Sigmoid colon (tissue), 7 donors: ENCODE results near the gene HMX1. TPM values are rescaled to one million over a fixed set of nuclear protein-coding genes. Genes with fewer than 3 reads are reported as not detected.
A peak's percentile ranks its signal among the peaks of the same experiment; 100 is the strongest.

Source experiments
- DNase-seq: peaks from one replicate; pipeline ENCODE4 v3.0.0-alpha.2; 2019
- H3K27ac ChIP-seq, 4 donors: fragments of 200-600 bp; sonication (generic); one replicate each; pipeline ENCODE4 v1.5.1; 2016 to 2019; ENCODE audit warnings: mild to moderate bottlenecking in 1 of 4
- H3K27me3 ChIP-seq, 3 donors: fragments of 200-600 bp; sonication (generic); one replicate each; pipeline ENCODE4 v1.5.1; 2019; ENCODE audit warnings: mild to moderate bottlenecking in 1 of 3
- H3K36me3 ChIP-seq, 4 donors: fragments of 200-600 bp; sonication (generic); one replicate each; pipeline ENCODE4 v1.5.1; 2016 to 2019
- H3K4me1 ChIP-seq, 4 donors: fragments of 200-600 bp; sonication (generic); one replicate each; pipeline ENCODE4 v1.5.1; 2017 to 2019
- H3K4me3 ChIP-seq, 4 donors: fragments of 200-600 bp; sonication (generic); one replicate each; pipeline ENCODE4 v1.5.1; 2017 to 2019; ENCODE audit warnings: mild to moderate bottlenecking in 2 of 4, moderate library complexity in 1 of 4
- H3K9me3 ChIP-seq, 4 donors: fragments of 200-600 bp in 3 of 4; sonication (generic) in 3 of 4; one replicate each; pipeline versions ENCODE4 v1.5.1 to v1.6.1; 2013 to 2019
- CTCF ChIP-seq, 4 experiments: fragments of 450-650 bp in 3 of 4; fragments of 200-600 bp in 1 of 4; IDR thresholded peaks; one replicate each; pipeline ENCODE4 v1.5.1; 2016 to 2019; ENCODE audit warnings: antibody characterized with exemption in 4 of 4, mild to moderate bottlenecking in 3 of 4, moderate library complexity in 2 of 4
- EP300 ChIP-seq, 4 donors: sonication (generic); formaldehyde crosslinking; IDR thresholded peaks; one replicate each; pipeline ENCODE4 v1.6.1; 2017; ENCODE audit warnings: antibody characterized with exemption in 4 of 4
- POLR2A ChIP-seq, 2 donors: fragments of 450-650 bp; IDR thresholded peaks; one replicate each; pipeline ENCODE4 v1.6.1; 2016; ENCODE audit warnings: antibody characterized with exemption in 2 of 2, mild to moderate bottlenecking in 2 of 2, moderate library complexity in 2 of 2
- POLR2AphosphoS5 ChIP-seq, 4 donors: sonication (generic); formaldehyde crosslinking; IDR thresholded peaks; one replicate each; pipeline ENCODE4 v1.6.1; 2017; ENCODE audit warnings: antibody characterized with exemption in 4 of 4
- WGBS, 2 donors: extraction: QIAGEN DNeasy Blood & Tissue Kit; methylation state at CpG; one replicate each; pipeline ENCODE4 v1.1.7; 2013; 5-methylcytosine and 5-hydroxymethylcytosine counted together
- intact Hi-C: fragments of 100-400 bp; cut with DNase I; formaldehyde crosslinking; loops from one replicate; pipeline ENCODE4 v1.15.1; 2023
- polyA plus RNA-seq, 3 donors: library from polyadenylated mRNA; stranded (reverse); fragments of 200-250 nt; gene quantifications; one replicate each; pipeline ENCODE4 v1.2.3, GENCODE V29; 2013
- total RNA-seq, 4 donors: library from RNA; depleted of rRNA; stranded (reverse); fragments of >200 nt; gene quantifications; one replicate each; pipeline ENCODE4 v1.1.0, GENCODE V29; 2016
- donor health status: healthy with polysubstance abuse.
- donor health status: Bipolar disorder and iron deficiency.
- donor health status: healthy.

The HMX1 gene
- total and polyA plus RNA-seq, 7 donors: 1.1 to 1.7 TPM; not detected in 5

- Histone ChIP-seq H3K36me3 (no peaks in the 10 kb centered on the region), H3K27me3 (peaks cover 35 to 98% (median 81%) of the 10 kb centered on the region in 3 donors), H3K4me1 (peaks cover 0 to 12% (median 7%) of the 10 kb centered on the region in 4 donors), H3K4me3 (no peak overlapping the region), H3K9me3 (no peaks in the 10 kb centered on the region), H3K27ac (no peak overlapping the region)
- DNase-seq: no peak
- no peak for TF ChIP-seq POLR2AphosphoS5 (IDR thresholded peaks at IDR 0.05)
- no peak for TF ChIP-seq POLR2A (IDR thresholded peaks at IDR 0.05)
- intact Hi-C loops: no loop called here
- 9 to 12% methylated on average over 11 of the region's 11 CpGs for whole genome bisulfite sequencing, 2 donors
These were observed 5.5 kb upstream of the HMX1 start for GRCh38 chr4:8876982-8877779.

GRCh38 chr4:8874896-8875680 is 3.4 kb upstream of the HMX1 start:
- peaks cover 34 to 98% (median 91%) of the 10 kb centered on the region in 3 donors for H3K27me3 ChIP-seq
- no peak for TF ChIP-seq CTCF (IDR thresholded peaks at IDR 0.05)
- TF ChIP-seq POLR2A (IDR thresholded peaks at IDR 0.05): no peak
- no peak for TF ChIP-seq EP300 (IDR thresholded peaks at IDR 0.05)
- TF ChIP-seq POLR2AphosphoS5 (IDR thresholded peaks at IDR 0.05): no peak

GRCh38 chr4:8874003-8874895 is 2.6 kb upstream of the HMX1 start:
- peaks cover 0 to 26% (median 19%) of the 10 kb centered on the region in 4 donors for H3K4me1 ChIP-seq
- WGBS, 2 donors: 13% methylated on average over 71 of the region's 71 CpGs
- no peaks in the 10 kb centered on the region for H3K36me3 ChIP-seq
- intact Hi-C loops: no loop called here
- H3K27ac ChIP-seq: no peak overlapping the region
- no peaks in the 10 kb centered on the region for H3K9me3 ChIP-seq
- H3K4me3 ChIP-seq: no peak overlapping the region
- TF ChIP-seq POLR2AphosphoS5 (IDR thresholded peaks at IDR 0.05): no peak
- no peak for TF ChIP-seq POLR2A (IDR thresholded peaks at IDR 0.05)
- TF ChIP-seq EP300 (IDR thresholded peaks at IDR 0.05): no peak
- no peak for TF ChIP-seq CTCF (IDR thresholded peaks at IDR 0.05)
- H3K27me3 ChIP-seq: peaks cover 40 to 98% (median 91%) of the 10 kb centered on the region in 3 donors
- no peak for DNase-seq

More at GRCh38 chr4:8874896-8875680, 3.4 kb upstream of the HMX1 start:
- WGBS, 2 donors: 16 to 30% methylated on average over 19 of the region's 19 CpGs
- no peak overlapping the region for H3K4me3 ChIP-seq
- no peak overlapping the region for H3K27ac ChIP-seq
- peaks cover 0 to 26% (median 19%) of the 10 kb centered on the region in 4 donors for H3K4me1 ChIP-seq
- H3K9me3 ChIP-seq: no peaks in the 10 kb centered on the region
- intact Hi-C loops: no loop called here
- DNase-seq: no peak
- no peaks in the 10 kb centered on the region for H3K36me3 ChIP-seq

- 7 to 20% methylated on average over 55 of the region's 55 CpGs for WGBS, 2 donors
- Histone ChIP-seq H3K4me3 (peak overlapping the region in 2 of 4 donors; percentile 27 to 33), H3K27ac (no peak overlapping the region), H3K4me1 (peaks cover 0 to 26% (median 19%) of the 10 kb centered on the region in 4 donors), H3K36me3 (no peaks in the 10 kb centered on the region), H3K27me3 (peaks cover 43 to 98% (median 91%) of the 10 kb centered on the region in 3 donors), H3K9me3 (no peaks in the 10 kb centered on the region)
- intact Hi-C loops: no loop called here
- TF ChIP-seq POLR2A (IDR thresholded peaks at IDR 0.05): no peak
- no peak for TF ChIP-seq CTCF (IDR thresholded peaks at IDR 0.05)
- no peak for TF ChIP-seq EP300 (IDR thresholded peaks at IDR 0.05)
- no peak for TF ChIP-seq POLR2AphosphoS5 (IDR thresholded peaks at IDR 0.05)
- DNase-seq: no peak
These were observed 1.0 kb upstream of the HMX1 start for GRCh38 chr4:8872402-8873291.
